ENCODE measurements around the gene RIMS4.

- TF ChIP-seq, protein P1, sequence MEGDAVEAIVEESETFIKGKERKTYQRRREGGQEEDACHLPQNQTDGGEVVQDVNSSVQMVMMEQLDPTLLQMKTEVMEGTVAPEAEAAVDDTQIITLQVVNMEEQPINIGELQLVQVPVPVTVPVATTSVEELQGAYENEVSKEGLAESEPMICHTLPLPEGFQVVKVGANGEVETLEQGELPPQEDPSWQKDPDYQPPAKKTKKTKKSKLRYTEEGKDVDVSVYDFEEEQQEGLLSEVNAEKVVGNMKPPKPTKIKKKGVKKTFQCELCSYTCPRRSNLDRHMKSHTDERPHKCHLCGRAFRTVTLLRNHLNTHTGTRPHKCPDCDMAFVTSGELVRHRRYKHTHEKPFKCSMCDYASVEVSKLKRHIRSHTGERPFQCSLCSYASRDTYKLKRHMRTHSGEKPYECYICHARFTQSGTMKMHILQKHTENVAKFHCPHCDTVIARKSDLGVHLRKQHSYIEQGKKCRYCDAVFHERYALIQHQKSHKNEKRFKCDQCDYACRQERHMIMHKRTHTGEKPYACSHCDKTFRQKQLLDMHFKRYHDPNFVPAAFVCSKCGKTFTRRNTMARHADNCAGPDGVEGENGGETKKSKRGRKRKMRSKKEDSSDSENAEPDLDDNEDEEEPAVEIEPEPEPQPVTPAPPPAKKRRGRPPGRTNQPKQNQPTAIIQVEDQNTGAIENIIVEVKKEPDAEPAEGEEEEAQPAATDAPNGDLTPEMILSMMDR (IDR thresholded peaks at IDR 0.05; ENCODE audit: borderline replicate concordance, extremely low read depth, low read length, poor library complexity, severe bottlenecking): no peak
- TF ChIP-seq EZH2 (IDR thresholded peaks at IDR 0.05; ENCODE audit: borderline replicate concordance, low read depth, low read length, severe bottlenecking): no peak
Measured at GRCh38 chr20:44711237-44711636, 99.1 kb downstream of the RIMS4 start.

Data from DND-41 (cell line).